ENCODE data around the gene DHX34. TPM values are rescaled to one million over a fixed set of nuclear protein-coding genes. Genes with fewer than 3 reads are reported as not detected.

DHX34 gene
- total and polyA plus RNA-seq, 9 of the 15 experiments (the other 6 are each of a cell fraction or from before 2014, with no cell fraction given), result 0.36 to 42.0 (median 15.0) TPM

DNA sequence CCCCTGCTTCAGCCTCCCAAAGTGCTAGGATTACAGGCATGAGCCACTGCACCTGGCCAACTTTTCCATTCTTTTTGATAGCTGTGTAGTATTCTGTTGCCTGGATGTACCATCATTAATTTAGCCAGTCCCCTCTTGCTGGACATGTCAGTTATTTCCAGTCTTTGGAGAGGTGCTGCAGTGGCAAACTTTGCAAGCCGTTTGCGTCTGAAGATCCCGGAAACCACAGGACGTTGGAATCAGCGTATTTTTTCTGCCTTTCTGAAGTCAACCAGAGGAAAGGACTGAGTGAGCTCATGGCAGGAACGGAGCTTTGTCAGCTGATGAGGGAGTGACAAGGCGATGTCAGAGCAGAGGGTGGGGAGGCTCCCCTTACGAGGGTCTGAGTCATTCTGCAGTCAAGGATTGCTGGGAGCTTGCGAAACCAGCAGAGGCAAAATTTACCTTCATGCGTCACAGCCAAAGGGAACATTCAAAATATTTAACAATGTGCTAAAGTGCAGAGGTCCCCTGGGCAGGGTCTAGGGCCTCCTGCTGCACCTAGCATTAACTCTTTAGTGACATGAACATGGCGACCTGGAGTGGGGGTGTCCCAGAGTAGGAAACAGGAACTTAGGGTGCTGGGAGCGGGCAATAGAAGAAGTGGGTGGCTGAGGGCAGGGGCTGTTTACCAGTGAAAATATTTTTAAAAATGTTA is 33.8 kb upstream of the DHX34 start (continued):
- TF ChIP-seq MCM5 (IDR thresholded peaks at IDR 0.05; ENCODE audit: low read depth) (no peak), FOS (IDR thresholded peaks at IDR 0.05; ENCODE audit: extremely low read depth, insufficient read length) (peak; percentile 64), ZNF830 (CRISPR knock-in tag; IDR thresholded peaks at IDR 0.05) (no peak), ZNF239 (CRISPR knock-in tag; IDR thresholded peaks at IDR 0.05) (no peak), CBFA2T2 (conservative IDR thresholded peaks at IDR 0.05) (no peak), RHOXF2B (CRISPR knock-in tag; conservative IDR thresholded peaks at IDR 0.05) (no peak), IRF2 (CRISPR knock-in tag; IDR thresholded peaks at IDR 0.05) (no peak), ERF (CRISPR knock-in tag; IDR thresholded peaks at IDR 0.05) (no peak), TBL1XR1 (IDR thresholded peaks at IDR 0.05; ENCODE audit: low read length in 2 of 2) (peak in 1 of 2 experiments; percentile 67; a peak in 1 of 4 replicates), MTA2 (IDR thresholded peaks at IDR 0.05; ENCODE audit: low read depth) (peak; percentile 3), ZNF316 (IDR thresholded peaks at IDR 0.05) (peak; percentile 90), CEBPG (CRISPR knock-in tag; IDR thresholded peaks at IDR 0.05) (peak; percentile 98), CEBPG (tag; conservative IDR thresholded peaks at IDR 0.05 in 1 of 2, IDR thresholded peaks at IDR 0.05 in 1 of 2) (peak; percentile 96 to 99), ZNF551 (CRISPR knock-in tag; IDR thresholded peaks at IDR 0.05) (no peak), HEY1 (CRISPR knock-in tag; IDR thresholded peaks at IDR 0.05; ENCODE audit: borderline replicate concordance) (no peak), SMARCC2 (IDR thresholded peaks at IDR 0.05; ENCODE audit: low read depth) (peak; percentile 74; the same call in 1 of the 2 replicates), MEIS2 (IDR thresholded peaks at IDR 0.05; ENCODE audit: partially characterized antibody) (peak; percentile 93), EHMT2 (IDR thresholded peaks at IDR 0.05) (no peak; the same call in 1 of the 2 replicates)
- TF ChIP-seq, protein P1, sequence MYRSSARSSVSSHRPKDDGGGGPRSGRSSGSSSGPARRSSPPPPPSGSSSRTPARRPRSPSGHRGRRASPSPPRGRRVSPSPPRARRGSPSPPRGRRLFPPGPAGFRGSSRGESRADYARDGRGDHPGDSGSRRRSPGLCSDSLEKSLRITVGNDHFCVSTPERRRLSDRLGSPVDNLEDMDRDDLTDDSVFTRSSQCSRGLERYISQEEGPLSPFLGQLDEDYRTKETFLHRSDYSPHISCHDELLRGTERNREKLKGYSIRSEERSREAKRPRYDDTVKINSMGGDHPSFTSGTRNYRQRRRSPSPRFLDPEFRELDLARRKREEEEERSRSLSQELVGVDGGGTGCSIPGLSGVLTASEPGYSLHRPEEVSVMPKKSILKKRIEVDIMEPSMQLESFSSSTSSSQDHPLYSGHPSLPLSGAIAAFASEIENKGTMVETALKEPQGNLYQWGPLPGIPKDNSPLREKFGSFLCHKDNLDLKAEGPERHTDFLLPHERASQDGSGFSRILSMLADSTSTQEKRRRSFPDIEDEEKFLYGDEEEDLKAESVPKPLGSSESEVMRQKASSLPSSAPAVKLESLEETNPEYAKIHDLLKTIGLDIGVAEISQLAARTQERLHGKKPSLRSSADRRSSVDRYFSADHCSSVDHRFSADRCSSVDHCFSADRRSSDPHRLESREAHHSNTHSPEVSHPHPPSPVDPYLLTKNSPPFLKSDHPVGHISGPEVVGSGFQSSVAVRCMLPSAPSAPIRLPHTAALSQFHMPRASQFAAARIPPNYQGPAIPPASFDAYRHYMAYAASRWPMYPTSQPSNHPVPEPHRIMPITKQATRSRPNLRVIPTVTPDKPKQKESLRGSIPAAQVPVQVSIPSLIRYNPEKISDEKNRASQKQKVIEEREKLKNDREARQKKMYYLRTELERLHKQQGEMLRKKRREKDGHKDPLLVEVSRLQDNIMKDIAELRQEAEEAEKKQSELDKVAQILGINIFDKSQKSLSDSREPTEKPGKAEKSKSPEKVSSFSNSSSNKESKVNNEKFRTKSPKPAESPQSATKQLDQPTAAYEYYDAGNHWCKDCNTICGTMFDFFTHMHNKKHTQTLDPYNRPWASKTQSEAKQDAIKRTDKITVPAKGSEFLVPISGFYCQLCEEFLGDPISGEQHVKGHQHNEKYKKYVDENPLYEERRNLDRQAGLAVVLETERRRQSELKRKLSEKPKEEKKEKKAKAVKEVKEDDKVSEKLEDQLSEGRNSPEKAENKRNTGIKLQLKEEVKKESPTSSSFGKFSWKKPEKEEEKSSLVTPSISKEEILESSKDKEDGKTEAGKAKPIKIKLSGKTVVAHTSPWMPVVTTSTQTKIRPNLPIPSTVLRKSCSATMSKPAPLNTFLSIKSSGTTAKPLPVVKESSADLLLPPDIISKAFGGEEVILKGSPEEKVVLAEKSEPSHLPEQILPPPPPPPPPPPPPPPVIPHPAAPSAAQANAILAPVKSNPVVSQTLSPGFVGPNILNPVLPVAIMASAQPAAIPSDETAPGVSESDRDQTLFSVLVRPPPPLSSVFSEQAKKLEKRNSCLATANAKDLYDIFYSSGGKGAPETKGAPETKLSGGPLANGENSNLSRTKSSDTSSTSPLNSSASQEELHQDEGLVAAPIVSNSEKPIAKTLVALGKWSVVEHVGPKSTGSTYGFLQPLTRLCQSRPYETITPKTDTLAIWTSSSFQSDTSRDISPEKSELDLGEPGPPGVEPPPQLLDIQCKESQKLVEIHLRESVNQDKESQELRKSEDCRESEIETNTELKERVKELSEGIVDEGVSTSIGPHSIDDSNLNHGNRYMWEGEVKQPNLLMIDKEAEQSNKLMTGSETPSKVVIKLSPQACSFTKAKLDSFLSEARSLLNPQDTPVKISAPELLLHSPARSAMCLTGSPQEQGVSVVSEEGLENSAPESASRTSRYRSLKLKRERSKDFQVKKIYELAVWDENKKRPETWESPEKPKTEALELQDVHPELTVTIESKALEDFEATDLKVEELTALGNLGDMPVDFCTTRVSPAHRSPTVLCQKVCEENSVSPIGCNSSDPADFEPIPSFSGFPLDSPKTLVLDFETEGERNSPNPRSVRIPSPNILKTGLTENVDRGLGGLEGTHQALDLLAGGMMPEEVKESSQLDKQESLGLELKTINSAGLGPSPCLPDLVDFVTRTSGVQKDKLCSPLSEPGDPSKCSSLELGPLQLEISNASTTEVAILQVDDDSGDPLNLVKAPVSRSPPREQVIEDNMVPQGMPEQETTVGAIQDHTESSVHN (IDR thresholded peaks at IDR 0.05; ENCODE audit: borderline replicate concordance in 1 of 2, low read depth in 1 of 2), result peak in 1 of 2 experiments; percentile 97; a peak in 2 of 4 replicates
- TF ChIP-seq, protein P2, sequence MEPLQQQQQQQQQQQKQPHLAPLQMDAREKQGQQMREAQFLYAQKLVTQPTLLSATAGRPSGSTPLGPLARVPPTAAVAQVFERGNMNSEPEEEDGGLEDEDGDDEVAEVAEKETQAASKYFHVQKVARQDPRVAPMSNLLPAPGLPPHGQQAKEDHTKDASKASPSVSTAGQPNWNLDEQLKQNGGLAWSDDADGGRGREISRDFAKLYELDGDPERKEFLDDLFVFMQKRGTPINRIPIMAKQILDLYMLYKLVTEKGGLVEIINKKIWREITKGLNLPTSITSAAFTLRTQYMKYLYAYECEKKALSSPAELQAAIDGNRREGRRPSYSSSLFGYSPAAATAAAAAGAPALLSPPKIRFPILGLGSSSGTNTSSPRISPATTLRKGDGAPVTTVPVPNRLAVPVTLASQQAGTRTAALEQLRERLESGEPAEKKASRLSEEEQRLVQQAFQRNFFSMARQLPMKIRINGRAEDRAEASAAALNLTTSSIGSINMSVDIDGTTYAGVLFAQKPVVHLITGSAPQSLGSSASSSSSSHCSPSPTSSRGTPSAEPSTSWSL (CRISPR knock-in tag; IDR thresholded peaks at IDR 0.05; ENCODE audit: borderline replicate concordance), result no peak
